G401 (cell line): Measurements from ENCODE around the gene KCNJ9. TPM values are rescaled to one million over a fixed set of nuclear protein-coding genes. Genes with fewer than 3 reads are reported as not detected.
"Not testable (repeated sequence)": the region's sequence is repeated elsewhere in the genome, so short reads cannot be mapped to it uniquely, and the experiment has no call there.

ENCODE experiments used
- DNase-seq: peaks from one replicate; pipeline ENCODE4 v3.0.0-alpha.2; 2015; ENCODE audit warnings: low spot score
- in situ Hi-C: cut with HindIII; loops from 2 replicates; pipeline ENCODE4 v1.10.0; 2016; ENCODE audit warnings: low sequenced_read_pairs, mixed read lengths
- total RNA-seq: library from RNA; depleted of rRNA; stranded (reverse); fragments of >200 nt; shearing (Covaris generic); gene quantifications from 2 replicates; pipeline ENCODE4 v1.2.3, GENCODE V29; 2014

Gene KCNJ9
- total RNA-seq, 1 experiment from 2014 or later = not detected

DNA sequence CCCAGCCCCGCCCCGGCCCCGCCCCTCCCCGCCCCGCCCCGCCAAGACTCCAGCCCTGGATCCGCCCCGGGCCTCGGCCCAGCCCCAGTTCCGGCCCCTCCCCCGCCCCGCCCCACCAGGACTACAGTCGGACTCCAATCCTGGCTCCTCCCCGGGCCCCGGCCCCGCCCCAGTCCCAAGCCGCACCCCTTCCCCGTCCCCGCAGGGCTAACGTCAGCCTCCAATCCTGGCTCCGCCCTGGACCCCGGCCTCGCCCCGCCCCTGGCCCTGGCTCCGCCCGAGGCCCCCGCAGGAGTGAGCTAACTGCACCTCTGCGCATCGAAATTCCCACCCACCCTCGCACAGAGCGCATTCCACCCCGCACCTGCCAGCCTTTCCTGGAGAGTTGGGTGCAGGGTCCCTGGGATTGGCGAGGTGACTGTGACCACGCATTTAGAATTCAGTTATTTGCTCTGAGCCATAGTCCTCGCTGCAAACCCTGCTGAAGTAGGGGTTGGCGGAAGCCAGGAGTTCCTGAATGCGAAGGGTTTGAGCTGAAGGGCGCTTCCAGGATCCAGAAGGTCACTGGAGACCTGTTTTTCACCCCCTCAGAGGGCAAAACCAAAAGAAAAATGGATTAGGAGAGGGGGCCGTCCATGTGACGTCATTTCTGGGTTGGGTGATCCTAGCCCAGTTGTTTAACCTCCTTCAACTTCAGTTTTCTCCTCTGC, 17.7 kb downstream of the KCNJ9 start:
- in situ Hi-C loops = no loop called here
- DNase-seq = peak; percentile 99

GRCh38 chr1:160099716-160100375, 18.5 kb downstream of the KCNJ9 start:
- in situ Hi-C loops = no loop called here
- no peak for DNase-seq

GRCh38 chr1:160101037-160101716, 19.8 kb downstream of the KCNJ9 start:
- peak; percentile 94 for DNase-seq
- in situ Hi-C loops = no loop called here

- in situ Hi-C loops = no loop called here
- peak; percentile 48 for DNase-seq
Observed at GRCh38 chr1:160101717-160102522, 20.6 kb downstream of the KCNJ9 start.

GRCh38 chr1:160103658-160104408, 22.5 kb downstream of the KCNJ9 start:
- peak; percentile 84 for DNase-seq
- in situ Hi-C loops = no loop called here

GRCh38 chr1:160104486-160104885, 23.1 kb downstream of the KCNJ9 start:
- DNase-seq = no peak
- in situ Hi-C loops = no loop called here

GRCh38 chr1:160105155-160105554, 23.8 kb downstream of the KCNJ9 start:
- in situ Hi-C loops = no loop called here
- DNase-seq = no peak

DNA sequence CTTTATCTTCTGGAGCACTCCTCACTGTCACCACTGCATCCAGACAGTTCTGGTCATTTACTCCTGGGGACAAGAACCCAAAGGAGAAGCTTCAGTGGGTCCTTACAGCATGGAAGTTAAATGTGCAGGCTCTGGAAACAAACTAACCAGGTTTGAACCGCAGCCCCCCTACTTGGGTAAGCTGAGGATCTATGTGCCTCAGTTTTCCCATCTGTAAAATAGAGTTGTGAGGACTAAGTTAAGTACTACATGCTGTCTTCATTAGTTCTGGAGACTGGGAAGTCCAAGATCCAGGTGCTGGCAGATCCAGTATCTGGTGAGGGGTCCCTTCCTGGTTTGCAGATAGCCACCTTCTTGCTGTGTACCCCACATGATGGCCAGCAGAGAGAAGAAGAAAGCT, 26.2 kb downstream of the KCNJ9 start:
- in situ Hi-C loops = no loop called here
- no peak for DNase-seq

GRCh38 chr1:160108888-160109662, 27.7 kb downstream of the KCNJ9 start:
- peak; percentile 39 for DNase-seq
- in situ Hi-C loops = no loop called here

- in situ Hi-C loops = no loop called here
- DNase-seq = no peak
Observed at GRCh38 chr1:160109686-160110085, 28.3 kb downstream of the KCNJ9 start.

- in situ Hi-C loops, DNase-seq: not testable (repeated sequence)
Observed at GRCh38 chr1:160111462-160111861, 30.1 kb downstream of the KCNJ9 start.

- no peak for DNase-seq
- in situ Hi-C loops = no loop called here
Observed at GRCh38 chr1:160112357-160112756, 31.0 kb downstream of the KCNJ9 start.

GRCh38 chr1:160113407-160113806, 32.1 kb downstream of the KCNJ9 start:
- DNase-seq = no peak
- in situ Hi-C loops = no loop called here

- no peak for DNase-seq
- in situ Hi-C loops = no loop called here
Observed at GRCh38 chr1:160114085-160114484, 32.7 kb downstream of the KCNJ9 start.

DNA sequence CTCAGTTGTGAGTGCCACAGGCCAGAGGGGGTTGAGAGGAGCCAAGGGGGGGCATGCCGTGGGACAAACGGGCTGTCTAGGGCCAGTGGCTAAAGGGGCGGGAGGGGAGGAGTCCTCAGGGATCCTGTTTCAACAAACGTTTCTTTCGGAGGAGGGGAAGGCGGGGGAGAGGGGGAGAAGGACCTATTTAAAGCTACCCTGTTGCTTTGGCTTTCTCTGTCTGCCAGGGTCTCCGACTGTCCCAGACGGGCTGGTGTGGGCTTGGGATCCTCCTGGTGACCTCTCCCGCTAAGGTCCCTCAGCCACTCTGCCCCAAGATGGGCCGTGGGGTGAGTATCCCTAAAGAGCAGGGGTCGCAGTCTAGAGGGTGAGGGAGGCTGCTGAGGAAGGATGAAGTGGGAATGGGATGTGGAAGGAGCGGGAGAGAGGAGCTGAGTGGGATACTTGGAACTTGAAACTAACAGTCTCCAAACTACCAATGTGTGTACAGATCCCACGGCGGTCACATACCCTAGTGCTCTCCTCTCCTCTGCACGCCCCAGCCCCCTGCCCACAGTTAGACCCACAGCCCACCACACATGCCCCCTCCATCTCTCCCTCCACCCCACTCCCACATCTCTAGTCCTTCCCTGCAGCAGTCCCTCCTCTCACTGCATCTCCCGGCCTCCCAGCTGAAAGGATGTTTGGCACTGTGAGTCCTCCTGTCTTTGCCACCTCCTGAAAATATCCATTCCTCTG, 34.4 kb downstream of the KCNJ9 start, which contains the start of gene ATP1A2:
Gene ATP1A2, plus strand, starts transcription at position 215 of the 738 bp plus-strand sequence. Its CDS starts 103 bp downstream, at position 318.
- in situ Hi-C loops = no loop called here
- DNase-seq = no peak

DNA sequence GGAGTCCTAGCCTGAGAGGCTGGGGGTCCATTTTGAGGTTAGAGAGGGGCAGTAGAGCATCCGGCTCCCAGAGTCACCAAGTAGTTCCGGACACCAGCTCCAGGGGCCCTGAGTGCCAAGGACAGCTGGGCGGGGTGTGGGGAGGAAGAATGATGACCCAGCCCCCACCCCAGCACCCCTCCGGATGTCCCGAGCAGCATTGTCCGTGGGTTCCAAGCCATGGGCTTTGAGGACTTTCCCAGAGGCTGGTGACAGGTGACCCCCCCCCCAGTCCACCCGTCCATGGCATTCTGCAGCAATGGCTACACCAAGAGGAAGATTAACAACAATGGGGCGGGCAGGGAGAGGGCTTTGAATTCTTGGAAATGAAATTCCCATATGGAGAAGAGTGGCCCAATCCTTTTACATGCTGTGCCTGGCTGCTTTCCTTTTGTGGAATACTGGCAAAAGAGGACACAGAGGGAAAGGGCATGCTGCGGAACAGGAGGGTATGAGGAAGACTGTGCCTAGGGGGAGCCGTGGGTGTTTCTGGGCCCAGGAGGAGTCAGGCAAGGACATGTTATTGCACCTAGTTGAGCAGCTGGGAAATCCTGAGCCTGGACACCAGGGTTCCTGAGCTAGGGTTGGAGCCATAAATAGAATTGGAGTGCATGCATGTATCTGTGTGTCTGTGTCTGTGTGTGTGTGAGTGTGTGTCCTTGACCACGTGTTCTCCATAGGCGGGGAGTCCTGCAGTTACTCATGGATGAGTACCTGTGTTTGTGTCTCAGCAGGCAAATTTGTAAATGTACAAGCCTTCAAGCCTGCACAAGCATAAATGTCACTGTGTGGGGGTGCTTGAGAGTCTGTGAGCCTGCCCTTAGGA, 35.2 kb downstream of the KCNJ9 start:
- DNase-seq = peak; percentile 95
- in situ Hi-C loops = no loop called here
